ENCODE results near the gene BACE1.
"Not testable (repeated sequence)": the region's sequence is repeated elsewhere in the genome, so short reads cannot be mapped to it uniquely, and the experiment has no call there.

DNA sequence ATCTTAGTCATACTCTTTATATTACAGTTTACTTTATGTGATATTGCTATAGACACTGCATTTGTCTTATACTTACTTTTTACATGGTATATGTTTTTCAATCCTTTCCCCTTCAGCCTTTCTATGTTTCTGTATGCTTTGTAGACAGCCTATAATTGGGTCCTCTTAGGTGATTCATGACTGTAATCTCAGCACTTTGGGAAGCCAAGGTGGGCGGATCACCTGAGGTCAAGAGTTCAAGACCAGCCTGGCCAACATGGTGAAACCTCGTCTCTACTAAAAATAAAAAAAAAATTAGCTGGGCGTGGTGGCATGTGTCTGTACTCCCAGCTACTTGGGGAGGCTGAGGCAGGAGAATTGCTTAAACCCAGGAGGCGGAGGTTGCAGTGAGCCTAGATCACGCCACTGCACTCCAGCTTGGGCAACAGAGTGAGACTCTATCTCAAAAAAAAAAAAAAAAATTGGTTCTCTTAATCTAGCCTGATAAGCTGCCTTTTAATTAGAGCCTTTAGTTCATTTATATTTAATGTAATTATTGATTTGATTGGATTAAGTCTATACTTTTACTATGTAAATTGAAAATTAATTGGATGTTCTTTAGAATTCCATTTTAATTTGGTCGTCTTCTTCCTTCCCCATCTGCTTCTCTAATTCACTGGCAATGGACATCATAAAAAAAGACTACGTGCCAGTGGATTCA is 51.3 kb downstream of the BACE1 start:
- TF ChIP-seq, protein P1, sequence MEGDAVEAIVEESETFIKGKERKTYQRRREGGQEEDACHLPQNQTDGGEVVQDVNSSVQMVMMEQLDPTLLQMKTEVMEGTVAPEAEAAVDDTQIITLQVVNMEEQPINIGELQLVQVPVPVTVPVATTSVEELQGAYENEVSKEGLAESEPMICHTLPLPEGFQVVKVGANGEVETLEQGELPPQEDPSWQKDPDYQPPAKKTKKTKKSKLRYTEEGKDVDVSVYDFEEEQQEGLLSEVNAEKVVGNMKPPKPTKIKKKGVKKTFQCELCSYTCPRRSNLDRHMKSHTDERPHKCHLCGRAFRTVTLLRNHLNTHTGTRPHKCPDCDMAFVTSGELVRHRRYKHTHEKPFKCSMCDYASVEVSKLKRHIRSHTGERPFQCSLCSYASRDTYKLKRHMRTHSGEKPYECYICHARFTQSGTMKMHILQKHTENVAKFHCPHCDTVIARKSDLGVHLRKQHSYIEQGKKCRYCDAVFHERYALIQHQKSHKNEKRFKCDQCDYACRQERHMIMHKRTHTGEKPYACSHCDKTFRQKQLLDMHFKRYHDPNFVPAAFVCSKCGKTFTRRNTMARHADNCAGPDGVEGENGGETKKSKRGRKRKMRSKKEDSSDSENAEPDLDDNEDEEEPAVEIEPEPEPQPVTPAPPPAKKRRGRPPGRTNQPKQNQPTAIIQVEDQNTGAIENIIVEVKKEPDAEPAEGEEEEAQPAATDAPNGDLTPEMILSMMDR (IDR thresholded peaks at IDR 0.05) = not testable (repeated sequence)
- TF ChIP-seq POLR2A, POLR2AphosphoS5, EP300 (IDR thresholded peaks at IDR 0.05): not testable (repeated sequence)

Measured in sigmoid colon (tissue), 4 donors.